OCI-LY1 (cell line): ENCODE data around the gene PSMD4.

Experiments
- CTCF ChIP-seq: fragments of 200-600 bp; sonication (generic), shearing (Covaris generic); IDR thresholded peaks from 2 replicates; pipeline ENCODE4 v1.5.1; 2017; ENCODE audit warnings: mild to moderate bottlenecking, antibody characterized with exemption, low read length, moderate library complexity, mixed read lengths
- EZH2 ChIP-seq: fragments of 200-600 bp; sonication (generic), shearing (Covaris generic); IDR thresholded peaks from 2 replicates; pipeline ENCODE4 v1.8.0; 2017; ENCODE audit warnings: borderline replicate concordance, mixed run types, mild to moderate bottlenecking, antibody characterized with exemption, low read length, moderate library complexity, mixed read lengths

GRCh38 chr1:151221616-151222015, 32.9 kb upstream of the PSMD4 start:
- TF ChIP-seq CTCF (no peak), EZH2 (no peak)
